ENCODE data around the gene CYP2W1.

GRCh38 chr7:1030444-1031070, 47.6 kb downstream of the CYP2W1 start:
- no peak for TF ChIP-seq RAD21 (conservative IDR thresholded peaks at IDR 0.05 in 1 of 2, IDR thresholded peaks at IDR 0.05 in 1 of 2)
- no peak for TF ChIP-seq BHLHE40 (IDR thresholded peaks at IDR 0.05; ENCODE audit: low read depth, low read length)
- TF ChIP-seq USF2 (IDR thresholded peaks at IDR 0.05), result no peak
- no peak for TF ChIP-seq ZFP36 (IDR thresholded peaks at IDR 0.05; ENCODE audit: borderline replicate concordance, partially characterized antibody)
- TF ChIP-seq CTCF (IDR thresholded peaks at IDR 0.05), result no peak
- TF ChIP-seq POLR2A (IDR thresholded peaks at IDR 0.05; ENCODE audit: low read length), result no peak
- TF ChIP-seq PBX3 (IDR thresholded peaks at IDR 0.05), result no peak
- TF ChIP-seq EP300 (IDR thresholded peaks at IDR 0.05), result no peak
- TF ChIP-seq ELK1 (IDR thresholded peaks at IDR 0.05; ENCODE audit: low read depth, low read length), result no peak
